ENCODE measurements around the gene DDB1. TPM values are rescaled to one million over a fixed set of nuclear protein-coding genes. Genes with fewer than 3 reads are reported as not detected.

Gene DDB1
- total and polyA plus RNA-seq, 2 of the 4 experiments (the other 2 are of a cell fraction), result 221 to 412 TPM

GRCh38 chr11:61378713-61379313 is 45.9 kb upstream of the DDB1 start:
- no peak overlapping the region for H3K56ac ChIP-seq (ENCODE audit: extremely low read depth, insufficient read depth, low read length)
- CTCF ChIA-PET, result interaction anchor here (1.0 kb wide), 3 partner anchors 30 to 44 kb away, joined by 3 to 7 read pairs (median 5); no protein-coding TSS in a partner anchor
- POLR2A ChIA-PET (ENCODE audit: unreplicated experiment), result interaction anchor here (0.6 kb wide), 1 partner anchor 10 kb away, joined by 3 read pairs; no protein-coding TSS in a partner anchor
- H4K20me1 ChIP-seq (ENCODE audit: insufficient read depth, low read length), result no peaks in the 10 kb centered on the region; the same call in 1 of the 2 replicates
- dilution Hi-C loops (cut with HindIII; ENCODE audit: low sequenced_read_pairs, unreplicated experiment) (no loop called here), intact Hi-C loops (cut with micrococcal nuclease) (loop anchor here (1.0 kb wide), 1 partner anchor 10 kb away; no protein-coding TSS in a partner anchor), in situ Hi-C loops (cut with MboI; ENCODE audit: low sequenced_read_pairs) (no loop called here)
- 0 out of 2 replicates have a peak overlapping the region, but pooled peaks have one; percentile 8 for H3K23ac ChIP-seq (ENCODE audit: low read depth, low read length)
- peak overlapping the region; percentile 71; the same call in 1 of the 3 replicates for H2BK15ac ChIP-seq (ENCODE audit: low read depth, low read length)
- H3K4me1 ChIP-seq (ENCODE audit: control insufficient read depth, insufficient read depth, low read length), result peaks cover 11% of the 10 kb centered on the region
- peak overlapping the region; percentile 77 for H2BK120ac ChIP-seq (ENCODE audit: low read depth, low read length)
- H3K4ac ChIP-seq (ENCODE audit: low read depth, low read length), result peak overlapping the region; percentile 78
- H3K27me3 ChIP-seq (ENCODE audit: control insufficient read depth, insufficient read depth, low read length), result no peaks in the 10 kb centered on the region
- H2BK20ac ChIP-seq (ENCODE audit: low read depth, low read length), result peak overlapping the region; percentile 84
- peaks cover 3% of the 10 kb centered on the region; the same call in 1 of the 2 replicates for H3K9me1 ChIP-seq (ENCODE audit: insufficient read depth, low read length)
- H3K27ac ChIP-seq (ENCODE audit: insufficient read depth, low read length), result peak overlapping the region; percentile 94
- peak overlapping the region; percentile 56; the same call in 1 of the 2 replicates for H3K14ac ChIP-seq (replicated peaks; ENCODE audit: low read depth, low read length)
- no peak overlapping the region for H3K4me3 ChIP-seq (ENCODE audit: insufficient read depth, low read depth, low read length)
- H2AFZ ChIP-seq (replicated peaks; ENCODE audit: low read length, poor library complexity), result no peak overlapping the region
- peak overlapping the region; percentile 75 for H4K91ac ChIP-seq (ENCODE audit: insufficient read depth, low read depth, low read length)
- H3K9ac ChIP-seq (ENCODE audit: low read depth, low read length), result peak overlapping the region; percentile 24; the same call in 1 of the 2 replicates
- DNase-seq, result peak; percentile 97
- H2AK5ac ChIP-seq (ENCODE audit: low read depth, low read length), result peak overlapping the region; percentile 44; the same call in 1 of the 2 replicates
- peak overlapping the region; percentile 54 to 78; a peak in 3 of 4 replicates for H4K8ac ChIP-seq (ENCODE audit: low read depth in 2 of 2, low read length in 2 of 2)
- H3K36me3 ChIP-seq (ENCODE audit: control insufficient read depth, insufficient read depth, low read length), result no peaks in the 10 kb centered on the region; the same call in 1 of the 2 replicates
- H3K79me1 ChIP-seq (ENCODE audit: low read depth in 1 of 2, low read length in 2 of 2), result peaks cover 0 to 4% of the 10 kb centered on the region in 2 experiments; a peak in 2 of 4 replicates
- peak; percentile 94 for ATAC-seq (ENCODE audit: low read depth)
- no peak overlapping the region for H2AK9ac ChIP-seq (replicated peaks; ENCODE audit: low read depth, low read length, poor library complexity)
- no TSS peak for BruUV-seq (replicated peaks)
- H2BK5ac ChIP-seq (ENCODE audit: low read depth, low read length, poor library complexity, severe bottlenecking), result peak overlapping the region; percentile 95
- no peaks in the 10 kb centered on the region for H3K9me3 ChIP-seq (ENCODE audit: control insufficient read depth, insufficient read depth, low read length)
- TF ChIP-seq USF2 (IDR thresholded peaks at IDR 0.05; ENCODE audit: low read depth, low read length), result no peak
- TF ChIP-seq MXI1 (IDR thresholded peaks at IDR 0.05; ENCODE audit: borderline replicate concordance, low read depth, low read length), result peak; percentile 52; the same call in 1 of the 2 replicates
- peak; percentile 58; the same call in 1 of the 2 replicates for TF ChIP-seq MAFK (IDR thresholded peaks at IDR 0.05; ENCODE audit: low read depth, low read length)
- TF ChIP-seq FOS (IDR thresholded peaks at IDR 0.05; ENCODE audit: low read depth, low read length), result peak; percentile 89
- TF ChIP-seq NFE2L2 (IDR thresholded peaks at IDR 0.05; ENCODE audit: low read depth, low read length), result peak; percentile 74; the same call in 1 of the 2 replicates
- peak; percentile 99 for TF ChIP-seq CEBPB (IDR thresholded peaks at IDR 0.05; ENCODE audit: low read depth, low read length)
- no peak for TF ChIP-seq ELK1 (IDR thresholded peaks at IDR 0.05; ENCODE audit: borderline replicate concordance, low read depth, low read length)
- TF ChIP-seq MAZ (IDR thresholded peaks at IDR 0.05; ENCODE audit: borderline replicate concordance, low read depth, low read length), result 0 out of 2 replicates have a peak, but pooled peaks have one; percentile 13
- H3K18ac ChIP-seq (ENCODE audit: low read depth, low read length), result peak overlapping the region; percentile 85
- peak overlapping the region; percentile 52; the same call in 1 of the 2 replicates for H4K5ac ChIP-seq (ENCODE audit: low read depth, low read length)
- WGBS, 2 experiments (ENCODE audit: extremely low coverage in 2 of 2, insufficient read length in 1 of 2), result 80% methylated on average over 1 of the region's 5 CpGs; no CpG with 5 or more reads in 1 of the 2 experiments
- peak overlapping the region; percentile 49 for H3K4me2 ChIP-seq (ENCODE audit: low read depth, low read length)
